Measurements from ENCODE around the gene CAPNS1.
A peak's percentile ranks its signal among the peaks of the same experiment; 100 is the strongest.
"Not testable (repeated sequence)": the region's sequence is repeated elsewhere in the genome, so short reads cannot be mapped to it uniquely, and the experiment has no call there.

Gene CAPNS1

DNA sequence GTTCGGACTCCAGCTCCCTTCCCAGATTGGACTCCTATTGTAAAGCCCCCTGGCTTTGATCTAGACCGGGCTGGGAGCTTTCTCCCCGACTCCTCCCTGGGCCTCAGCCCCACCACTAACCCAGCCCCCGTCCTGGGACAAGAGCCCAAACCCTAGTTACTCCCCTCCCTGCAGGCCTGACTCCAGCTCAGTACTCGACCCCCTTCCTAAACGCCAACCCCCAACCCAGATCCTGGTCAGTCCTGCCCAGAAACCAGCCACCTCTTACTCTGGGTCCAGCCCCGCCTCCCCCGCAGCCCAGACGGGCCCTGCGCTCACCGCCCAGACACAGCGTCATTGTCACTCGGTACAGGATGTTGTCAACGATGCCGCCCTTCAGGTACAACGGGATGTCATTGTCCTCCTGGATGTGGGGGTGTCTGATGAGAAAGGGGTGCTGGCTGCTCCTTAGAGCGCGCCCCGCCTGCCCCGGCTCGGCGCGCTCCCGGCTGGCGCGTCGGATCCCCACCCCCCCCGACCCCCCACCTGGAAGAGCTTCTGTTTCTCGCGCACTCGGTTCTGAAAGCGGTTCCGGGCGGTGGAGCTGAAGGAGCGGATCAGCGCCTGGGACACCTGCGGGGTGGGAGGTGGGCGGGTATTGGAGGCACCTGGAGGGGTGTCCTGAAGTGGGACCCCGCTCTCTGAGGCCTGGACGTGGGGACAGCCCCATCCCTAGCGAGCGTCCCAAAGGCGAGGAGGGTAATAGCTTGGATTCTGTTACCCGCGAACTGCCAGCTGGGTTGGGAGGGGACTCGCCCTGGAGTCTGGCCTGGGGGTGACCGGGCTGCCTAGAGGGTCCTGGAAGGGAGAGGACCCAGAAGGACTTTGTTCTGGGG, 11.5 kb downstream of the CAPNS1 start:
- DNase-seq (ENCODE audit: low spot score) = peak; percentile 77

DNA sequence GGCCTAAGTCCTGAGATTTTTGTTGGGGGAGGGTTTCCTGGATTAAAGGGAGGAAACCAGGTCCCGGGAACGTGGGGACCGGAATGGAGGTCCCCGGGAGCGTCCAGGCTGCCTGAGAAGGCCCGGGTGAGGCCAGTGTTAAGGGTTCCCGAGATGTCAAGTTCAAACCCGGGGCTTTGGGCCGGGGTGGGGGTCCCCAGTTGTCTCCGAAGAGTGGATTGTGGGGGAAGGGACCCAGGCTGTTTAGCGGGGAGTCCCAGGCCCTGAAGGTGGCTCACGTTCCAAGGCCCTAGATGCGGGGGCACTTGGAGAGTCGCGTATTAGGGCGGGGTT, 12.1 kb downstream of the CAPNS1 start:
- peak; percentile 69 for DNase-seq (ENCODE audit: low spot score)

DNA sequence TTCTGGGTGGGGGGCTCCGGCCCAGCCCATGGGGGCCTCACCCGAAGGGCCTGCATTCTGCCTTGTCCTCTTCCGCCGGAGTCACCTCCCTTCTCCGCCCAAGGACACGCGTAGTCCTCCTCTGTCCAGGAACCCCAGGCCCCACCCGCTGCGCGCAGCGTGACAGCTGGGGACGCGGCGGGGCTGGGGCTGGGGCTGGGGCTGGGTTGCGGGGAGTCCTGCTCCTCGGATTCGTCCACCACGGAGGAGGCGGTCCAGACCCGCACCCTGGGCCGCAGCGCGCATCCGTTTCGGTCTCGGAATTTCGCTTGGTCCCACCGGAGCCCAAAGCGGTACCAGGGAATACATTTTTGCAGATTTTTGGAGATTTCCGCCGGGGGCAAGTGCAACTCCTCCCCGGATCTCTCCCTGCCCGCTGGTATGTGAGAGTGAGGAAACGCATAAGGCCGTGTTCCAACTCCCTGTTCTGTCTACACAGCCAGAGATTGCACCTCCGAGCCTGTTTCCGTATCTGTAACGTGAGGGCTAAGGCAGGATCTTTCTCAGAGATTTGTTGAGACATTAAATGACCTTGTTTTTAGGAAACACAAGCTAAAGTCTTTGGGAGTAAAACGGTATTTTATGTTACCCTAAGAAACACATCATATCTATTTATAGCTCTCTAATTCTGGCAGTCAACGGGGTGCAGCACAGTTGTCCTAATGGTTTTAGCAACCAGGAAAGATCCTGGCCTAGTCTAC, 12.7 kb downstream of the CAPNS1 start, which contains the start of gene COX7A1:
TSS of gene COX7A1 (minus strand) at position 96 of the 740 bp plus-strand sequence. CDS start at position 56, 40 bp downstream.
- DNase-seq (ENCODE audit: low spot score) = peak; percentile 87

DNA sequence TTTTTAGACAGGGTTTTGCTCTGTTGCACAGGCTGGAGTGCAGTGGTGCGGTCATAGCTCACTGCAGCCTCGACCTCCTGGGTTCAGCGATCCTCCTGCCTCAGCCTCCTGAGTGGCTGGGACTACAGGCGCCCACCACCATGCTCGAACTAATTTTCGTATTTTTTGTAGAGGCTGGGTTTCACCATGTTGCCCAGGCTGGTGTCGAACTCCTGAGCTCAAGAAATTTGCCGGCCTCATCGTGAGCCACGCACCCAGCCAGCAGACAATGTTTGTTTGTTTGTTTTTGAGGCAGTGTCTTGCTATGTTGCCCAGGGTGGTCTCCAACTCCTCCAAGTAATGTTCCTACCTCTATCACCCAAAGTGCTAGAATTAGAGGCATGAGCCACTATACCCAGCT, 13.3 kb downstream of the CAPNS1 start:
- DNase-seq (ENCODE audit: low spot score) = no peak

DNA sequence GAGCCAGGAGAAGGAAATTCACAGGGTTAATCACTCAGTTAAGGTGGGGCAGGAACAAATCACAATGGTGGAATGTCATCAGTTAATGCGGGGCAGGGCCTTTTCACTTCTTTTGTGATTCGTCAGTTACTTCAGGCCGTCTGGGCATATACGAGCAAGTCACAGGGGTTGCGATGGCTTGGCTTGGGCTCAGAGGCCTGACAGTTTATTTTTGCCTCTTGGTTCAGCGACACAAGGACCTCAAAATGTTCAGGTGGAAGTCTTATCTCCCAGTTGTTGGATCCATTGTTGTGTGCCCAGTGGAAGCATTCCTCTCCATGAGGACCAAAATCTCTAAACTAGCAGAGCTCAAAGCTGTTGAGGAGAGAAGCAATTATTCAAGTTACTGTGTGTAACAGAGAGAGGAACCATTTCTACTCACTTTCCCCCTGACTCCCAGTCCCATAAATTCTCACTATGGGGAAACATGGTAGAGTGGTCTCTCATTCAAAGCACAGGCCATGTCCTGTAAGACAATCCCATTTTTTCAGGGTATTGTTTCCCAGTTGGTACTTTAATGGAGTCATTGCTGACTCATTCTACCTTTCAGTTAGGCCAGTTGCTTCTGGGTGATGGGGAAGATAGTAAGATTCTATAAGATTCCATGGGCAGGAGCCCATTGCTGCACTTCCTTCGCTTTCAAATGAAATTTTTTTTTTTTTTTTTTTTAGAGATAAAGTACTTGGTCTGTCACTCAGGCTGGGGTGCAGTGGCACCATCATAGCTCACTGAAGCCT, 21.1 kb downstream of the CAPNS1 start:
- no peak for DNase-seq (ENCODE audit: low spot score)

DNA sequence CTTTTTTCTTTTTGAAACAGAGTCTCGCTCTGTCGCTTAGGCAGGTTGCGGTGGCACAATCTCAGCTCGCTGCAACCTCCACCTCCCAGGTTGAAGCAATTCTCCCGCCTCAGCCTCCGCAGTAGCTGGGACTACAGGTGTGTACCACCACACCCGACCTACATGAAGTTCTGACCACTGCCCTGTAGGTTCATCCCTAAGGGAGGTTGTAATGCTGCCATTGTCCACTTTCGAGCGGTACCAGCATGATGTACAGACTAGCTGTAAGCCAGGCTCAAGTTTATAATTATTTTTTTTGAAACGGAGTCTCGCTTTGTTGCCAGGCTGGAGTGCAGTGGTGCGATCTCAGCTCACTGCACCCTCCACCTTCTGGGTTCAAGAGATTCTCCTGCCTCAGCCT, 23.9 kb downstream of the CAPNS1 start:
- DNase-seq (ENCODE audit: low spot score) = no peak

DNA sequence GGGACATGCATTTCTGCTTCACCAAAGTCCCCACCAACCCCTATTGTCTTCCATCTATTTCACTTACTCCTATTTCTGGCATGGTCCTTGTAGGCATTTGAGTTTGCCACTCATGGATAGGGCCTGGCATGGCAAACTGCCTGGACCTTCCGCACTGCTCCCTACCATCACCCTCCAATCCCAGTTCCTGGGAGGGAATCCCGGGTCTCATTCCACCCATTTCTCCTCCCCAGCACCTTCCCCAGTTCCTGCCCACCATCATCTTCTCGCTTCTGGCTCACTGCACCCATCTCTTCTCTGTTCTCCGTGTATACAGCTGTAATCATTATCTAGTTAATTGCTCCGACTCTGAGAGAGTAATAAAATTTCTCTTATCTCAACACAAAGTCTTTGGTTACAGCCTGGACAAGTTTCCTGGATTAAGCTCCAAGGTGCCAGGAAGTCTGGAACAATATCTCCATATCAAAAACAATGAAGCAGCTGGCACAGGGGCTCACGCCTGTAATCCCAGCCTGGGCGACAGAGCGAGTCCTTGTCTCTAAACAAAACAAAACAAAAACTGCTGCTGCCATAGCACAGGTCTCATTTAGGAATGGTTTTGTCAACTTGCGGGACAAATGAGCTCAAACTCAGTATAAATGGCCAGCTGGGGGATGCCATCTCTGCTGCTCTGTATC, 29.4 kb downstream of the CAPNS1 start:
- no peak for DNase-seq (ENCODE audit: low spot score)

DNA sequence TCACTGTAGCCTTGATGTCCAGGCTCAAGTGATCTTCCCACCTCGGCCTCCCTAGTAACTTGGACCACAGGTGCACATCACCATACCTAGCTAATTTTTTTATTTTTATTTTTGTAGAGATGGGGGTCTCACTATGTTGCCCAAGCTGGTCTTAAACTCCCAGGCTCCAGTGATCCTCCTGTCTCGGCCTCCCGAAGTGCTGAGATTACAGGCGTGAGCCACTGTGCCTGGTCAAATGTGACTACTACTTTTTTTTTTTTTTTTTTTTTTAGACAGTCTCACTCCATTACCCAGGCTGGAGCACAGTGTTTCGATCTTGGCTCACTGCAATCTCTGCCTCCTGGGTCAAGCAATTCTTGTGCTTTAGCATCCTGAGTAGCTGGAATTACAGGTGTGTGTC, 33.0 kb downstream of the CAPNS1 start:
- DNase-seq (ENCODE audit: low spot score) = no peak

DNA sequence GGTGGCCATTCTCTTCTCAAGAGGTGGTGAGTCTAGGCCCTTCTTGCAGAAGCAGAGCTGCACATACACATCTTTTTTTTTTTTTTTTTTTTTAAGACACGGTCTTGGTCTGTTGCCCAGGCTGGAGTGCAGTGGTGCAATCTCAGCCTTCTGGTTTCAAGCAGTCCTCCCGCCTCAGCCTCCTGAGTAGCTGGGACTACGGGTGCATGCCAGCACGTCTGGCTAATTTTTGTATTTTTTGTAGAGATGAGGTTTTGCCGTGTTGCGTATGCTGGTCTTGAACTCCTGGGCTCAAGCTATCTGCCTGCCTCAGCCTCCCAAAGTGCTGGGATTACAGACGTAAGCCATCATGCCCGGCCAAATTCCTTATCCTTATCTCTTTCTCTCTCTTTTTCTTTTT, 34.0 kb downstream of the CAPNS1 start:
- DNase-seq (ENCODE audit: low spot score) = not testable (repeated sequence)

DNA sequence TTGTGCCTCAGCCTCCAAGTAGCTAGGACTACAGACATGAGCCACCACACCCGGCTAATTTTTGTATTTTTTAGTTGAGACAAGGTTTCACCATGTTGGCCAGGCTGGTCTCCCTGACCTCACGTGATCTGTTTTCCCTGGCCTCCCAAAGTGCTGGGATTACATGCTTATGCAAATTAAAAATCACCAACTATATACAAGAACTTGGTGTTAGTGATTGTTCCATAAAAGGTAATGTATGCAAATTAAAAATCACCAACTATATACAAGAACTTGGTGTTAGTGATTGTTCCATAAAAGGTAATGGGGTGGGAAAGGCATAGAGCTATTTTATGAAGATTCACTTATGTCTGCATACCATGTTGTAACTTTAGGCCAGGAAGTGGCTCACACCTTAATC, 39.2 kb downstream of the CAPNS1 start:
- not testable (repeated sequence) for DNase-seq (ENCODE audit: low spot score)

DNA sequence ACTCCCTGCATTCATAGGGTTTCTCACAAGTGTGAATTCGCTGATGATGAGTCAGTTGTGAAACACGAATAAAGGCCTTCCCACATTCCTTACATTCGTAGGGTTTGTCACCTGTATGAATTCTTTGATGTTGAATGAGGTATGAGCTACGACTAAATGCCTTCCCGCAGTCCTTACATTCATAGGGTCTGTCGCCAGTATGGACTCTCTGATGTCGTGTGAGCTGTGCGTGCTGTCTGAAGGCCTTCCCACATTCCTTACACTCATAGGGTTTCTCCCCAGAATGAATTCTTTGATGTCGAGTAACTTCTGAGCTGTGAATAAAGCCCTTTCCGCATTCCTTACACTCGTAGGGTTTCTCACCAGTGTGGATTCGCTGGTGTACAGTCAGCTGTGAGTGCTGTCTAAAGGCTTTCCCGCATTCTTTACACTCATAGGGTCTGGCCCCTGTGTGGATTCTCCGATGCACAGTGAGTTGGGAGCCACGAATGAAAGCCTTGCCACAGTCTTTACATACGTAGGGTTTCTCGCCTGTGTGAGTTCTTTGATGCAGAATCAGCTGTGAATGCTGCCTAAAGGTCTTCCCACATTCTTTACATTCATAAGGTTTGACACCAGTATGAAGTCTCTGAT, 42.9 kb downstream of the CAPNS1 start:
- DNase-seq (ENCODE audit: low spot score) = no peak

DNA sequence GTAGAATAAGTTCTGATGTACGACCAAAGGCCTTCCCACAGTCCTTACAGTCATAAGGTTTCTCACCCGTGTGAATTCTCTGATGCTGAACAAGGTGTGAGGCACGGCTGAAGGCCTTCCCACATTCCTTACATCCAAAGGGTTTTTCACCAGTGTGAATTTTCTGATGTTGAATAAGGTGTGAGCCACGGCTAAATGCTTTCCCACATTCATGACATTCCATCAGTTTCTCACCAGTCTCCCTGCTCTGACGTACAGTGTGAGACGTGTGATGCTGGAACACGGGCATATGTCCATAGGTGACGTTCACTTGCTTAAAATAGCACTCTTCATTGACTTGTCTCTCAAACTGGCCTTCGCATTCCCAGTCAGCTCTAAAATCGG, 43.4 kb downstream of the CAPNS1 start:
- no peak for DNase-seq (ENCODE audit: low spot score)

DNA sequence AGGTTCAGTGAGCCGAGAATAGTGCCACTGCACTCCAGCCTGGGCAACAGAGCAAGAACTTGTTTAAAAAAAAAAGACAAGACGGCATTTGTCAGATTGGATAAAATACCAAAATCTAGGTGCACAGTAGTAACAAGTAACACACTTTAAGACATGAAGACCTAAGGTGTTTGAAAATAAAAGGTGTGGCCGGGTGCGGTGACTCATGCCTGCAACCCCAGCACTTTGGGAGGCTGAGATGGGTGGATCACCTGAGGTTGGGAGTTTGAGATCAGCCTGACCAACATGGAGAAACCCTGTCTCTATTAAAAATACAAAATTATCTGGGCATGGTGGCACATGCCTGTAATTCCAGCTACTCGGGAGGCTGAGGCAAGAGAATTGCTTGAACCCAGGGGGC, 46.9 kb downstream of the CAPNS1 start:
- not testable (repeated sequence) for DNase-seq (ENCODE audit: low spot score)

DNA sequence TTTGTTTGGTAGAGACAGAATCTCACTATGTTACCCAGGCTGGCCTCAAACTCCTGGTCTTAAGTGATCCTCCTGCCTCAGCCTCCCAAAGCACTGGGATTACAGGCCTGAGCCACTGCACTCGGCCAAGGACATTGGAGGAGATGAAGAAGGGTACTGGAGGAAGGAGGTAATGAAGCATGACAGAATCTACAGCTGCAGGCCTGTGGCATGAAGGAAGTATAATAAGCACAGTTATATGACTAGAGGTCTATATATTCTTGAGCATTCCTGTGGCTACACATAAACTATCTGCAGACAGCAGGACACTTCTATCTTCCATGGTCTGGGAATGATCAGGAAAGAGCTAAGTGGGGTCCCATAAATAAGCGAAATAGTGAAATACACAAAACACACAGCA, 56.4 kb downstream of the CAPNS1 start:
- no peak for DNase-seq (ENCODE audit: low spot score)

DNA sequence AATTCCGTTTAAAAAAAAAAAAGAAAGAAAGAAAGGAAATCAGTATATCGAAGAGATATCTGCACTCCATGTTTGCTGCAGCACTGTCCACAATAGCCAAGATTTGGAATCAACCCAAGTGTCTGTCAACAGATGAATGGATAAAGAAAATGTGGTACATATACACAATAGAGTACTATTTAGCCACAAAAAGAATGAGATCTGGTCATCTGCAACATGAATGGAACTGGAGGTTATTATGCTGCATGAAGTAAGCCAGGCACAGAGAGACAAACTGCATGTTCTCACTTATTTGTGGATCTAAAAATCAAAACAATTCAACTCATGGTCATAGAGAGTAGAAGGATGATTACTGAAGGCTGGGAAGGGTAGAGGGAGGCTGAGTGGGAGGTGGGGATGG, 58.3 kb downstream of the CAPNS1 start:
- no peak for DNase-seq (ENCODE audit: low spot score)

Measured in left forelimb (tissue), 1 donor.